Uterus (tissue), 2 donors: Measurements from ENCODE around the gene DGCR6.

Experiments used
- POLR2A ChIP-seq, 2 donors: fragments of 450-650 bp; IDR thresholded peaks; one replicate each; pipeline ENCODE4 v1.6.1; 2016; ENCODE audit warnings: antibody characterized with exemption in 2 of 2, mild to moderate bottlenecking in 1 of 2, moderate library complexity in 1 of 2
- TF ChIP-seq, protein P1 (sequence below), 4 experiments: fragments of 200-600 bp in 2 of 4; fragments of 450-650 bp in 2 of 4; sonication (generic) in 2 of 4; IDR thresholded peaks; one replicate each; pipeline ENCODE4 v1.5.1; 2016 to 2019; ENCODE audit warnings: antibody characterized with exemption in 4 of 4, mild to moderate bottlenecking in 2 of 4, moderate library complexity in 1 of 4

DNA sequence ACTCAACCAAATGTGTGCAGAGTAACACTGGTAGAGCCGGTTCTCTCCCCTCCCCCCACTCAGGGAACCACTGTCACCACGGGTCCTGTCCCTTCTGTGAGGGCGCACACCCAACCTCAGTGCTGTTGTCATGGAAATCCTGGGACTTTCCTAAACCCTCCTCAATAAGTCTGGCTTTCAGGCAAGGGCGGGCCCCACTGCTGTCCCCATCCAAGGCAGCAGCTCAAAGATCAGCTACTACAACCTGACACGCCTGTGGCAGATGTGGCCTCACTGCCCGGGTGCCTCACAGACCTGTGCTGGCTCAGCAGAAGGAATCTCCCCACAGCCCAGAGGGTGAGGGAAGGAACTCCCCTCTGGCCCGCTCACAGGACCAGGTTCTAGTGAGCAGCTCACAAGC is 27.8 kb downstream of the DGCR6 start:
- TF ChIP-seq, protein P1, sequence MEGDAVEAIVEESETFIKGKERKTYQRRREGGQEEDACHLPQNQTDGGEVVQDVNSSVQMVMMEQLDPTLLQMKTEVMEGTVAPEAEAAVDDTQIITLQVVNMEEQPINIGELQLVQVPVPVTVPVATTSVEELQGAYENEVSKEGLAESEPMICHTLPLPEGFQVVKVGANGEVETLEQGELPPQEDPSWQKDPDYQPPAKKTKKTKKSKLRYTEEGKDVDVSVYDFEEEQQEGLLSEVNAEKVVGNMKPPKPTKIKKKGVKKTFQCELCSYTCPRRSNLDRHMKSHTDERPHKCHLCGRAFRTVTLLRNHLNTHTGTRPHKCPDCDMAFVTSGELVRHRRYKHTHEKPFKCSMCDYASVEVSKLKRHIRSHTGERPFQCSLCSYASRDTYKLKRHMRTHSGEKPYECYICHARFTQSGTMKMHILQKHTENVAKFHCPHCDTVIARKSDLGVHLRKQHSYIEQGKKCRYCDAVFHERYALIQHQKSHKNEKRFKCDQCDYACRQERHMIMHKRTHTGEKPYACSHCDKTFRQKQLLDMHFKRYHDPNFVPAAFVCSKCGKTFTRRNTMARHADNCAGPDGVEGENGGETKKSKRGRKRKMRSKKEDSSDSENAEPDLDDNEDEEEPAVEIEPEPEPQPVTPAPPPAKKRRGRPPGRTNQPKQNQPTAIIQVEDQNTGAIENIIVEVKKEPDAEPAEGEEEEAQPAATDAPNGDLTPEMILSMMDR (IDR thresholded peaks at IDR 0.05), result no peak
- TF ChIP-seq POLR2A (IDR thresholded peaks at IDR 0.05), result no peak
